Endothelial cell of umbilical vein (primary cell): ENCODE measurements around the gene TMEM234. TPM values are rescaled to one million over a fixed set of nuclear protein-coding genes. Genes with fewer than 3 reads are reported as not detected.

ENCODE experiments used
- BruUV-seq: library from RNA; stranded (reverse); fragments of 400-500 nt; replicated peaks from 2 replicates; lab custom pipeline; 2021; lab: Mats Ljungman, UMichigan
- CTCF ChIA-PET: fragments of 300-600, 350-600 bp; sonication (Branson Sonifier 250); formaldehyde crosslinking; loops from one replicate; lab custom pipeline; 2021; ENCODE audit warnings: antibody characterized with exemption, inconsistent platforms; lab: Charles Lee
- POLR2A ChIA-PET: fragments of 300-600, 350-600 bp; sonication (Branson Sonifier 250); formaldehyde crosslinking; loops from one replicate; lab custom pipeline; 2021; ENCODE audit warnings: antibody characterized with exemption, inconsistent platforms; lab: Charles Lee
- DNase-seq: peaks from one replicate; pipeline ENCODE4 v3.0.0-alpha.2; 2011; ENCODE audit warnings: low read depth, low spot score
- FAIRE-seq: peaks from 2 replicates; lab custom pipeline; 2011; peaks lifted over from hg19 to GRCh38; lab: Jason Lieb, UNC
- H2AFZ ChIP-seq: 2 replicates; pipeline ENCODE4 v1.6.0; 2012; ENCODE audit warnings: low read depth, low read length, control low read depth, inconsistent platforms
- H3K27ac ChIP-seq: 2 replicates; pipeline ENCODE4 v1.5.1; 2011; ENCODE audit warnings: low read depth, mild to moderate bottlenecking, control low read depth, low read length, moderate library complexity; ENCODE audit not compliant: insufficient read depth
- H3K27me3 ChIP-seq, 2 experiments: 2 replicates each; pipeline versions ENCODE4 v1.6.0 to v1.6.1; 2011; ENCODE audit warnings: low read length in 2 of 2, mixed read lengths in 1 of 2; ENCODE audit not compliant: control insufficient read depth in 2 of 2, insufficient read depth in 2 of 2
- H3K36me3 ChIP-seq, 2 experiments: 2 replicates in 1 of 2; 3 replicates in 1 of 2; pipeline ENCODE4 v1.5.1; 2011; ENCODE audit warnings: low read length in 2 of 2, mild to moderate bottlenecking in 1 of 2, moderate library complexity in 1 of 2; ENCODE audit not compliant: control insufficient read depth in 2 of 2, insufficient read depth in 2 of 2; ENCODE audit errors: extremely low read depth in 1 of 2
- H3K4me1 ChIP-seq: 3 replicates; pipeline ENCODE4 v1.5.1; 2011; ENCODE audit warnings: mild to moderate bottlenecking, low read length; ENCODE audit not compliant: control insufficient read depth, insufficient read depth; ENCODE audit errors: extremely low read depth
- H3K4me2 ChIP-seq: 2 replicates; pipeline ENCODE4 v1.6.1; 2011; ENCODE audit warnings: low read length, control low read depth, mixed read lengths; ENCODE audit not compliant: insufficient read depth
- H3K4me3 ChIP-seq, 3 experiments: fragments of 200-600 bp in 1 of 3; sonication (generic), shearing (Covaris generic) in 1 of 3; replicated peaks in 1 of 3; 2 replicates each; pipeline ENCODE4 v1.5.1; 2011 to 2016; ENCODE audit warnings: control low read depth in 3 of 3, low read length in 3 of 3, mild to moderate bottlenecking in 2 of 3, inconsistent platforms in 1 of 3, low read depth in 1 of 3, moderate library complexity in 1 of 3; ENCODE audit not compliant: insufficient read depth in 1 of 3
- H3K79me2 ChIP-seq: 2 replicates; pipeline ENCODE4 v1.6.0; 2012; ENCODE audit warnings: low read length, inconsistent platforms; ENCODE audit not compliant: control insufficient read depth, insufficient read depth
- H3K9ac ChIP-seq: replicated peaks from 2 replicates; pipeline ENCODE3; 2011; ENCODE audit warnings: low read length, control low read depth; ENCODE audit not compliant: insufficient read depth; ENCODE audit errors: extremely low read depth
- H3K9me1 ChIP-seq: replicated peaks from 3 replicates; pipeline ENCODE4 v1.6.0; 2011; ENCODE audit warnings: mild to moderate bottlenecking, low read length; ENCODE audit not compliant: control insufficient read depth, insufficient read depth; ENCODE audit errors: extremely low read depth
- H3K9me3 ChIP-seq: replicated peaks from 2 replicates; pipeline ENCODE4 v1.5.1; 2012; ENCODE audit warnings: low read length, inconsistent platforms; ENCODE audit not compliant: control insufficient read depth, insufficient read depth
- H4K20me1 ChIP-seq: replicated peaks from 2 replicates; pipeline ENCODE3; 2011; ENCODE audit warnings: mild to moderate bottlenecking, low read length; ENCODE audit not compliant: control insufficient read depth, insufficient read depth; ENCODE audit errors: extremely low read depth
- CTCF ChIP-seq, 2 donors: IDR thresholded peaks; 1 replicate in 1 of 2; 2 replicates in 1 of 2; pipeline ENCODE4 v1.5.1; 2011; ENCODE audit warnings: low read length in 2 of 2, mild to moderate bottlenecking in 2 of 2, moderate library complexity in 2 of 2, control low read depth in 1 of 2, inconsistent platforms in 1 of 2, low read depth in 1 of 2; ENCODE audit not compliant: insufficient read depth in 1 of 2; ENCODE audit errors: extremely low read depth in 1 of 2
- EZH2 ChIP-seq: IDR thresholded peaks from 2 replicates; pipeline ENCODE4 v1.6.1; 2012; ENCODE audit warnings: borderline replicate concordance, low read depth, mild to moderate bottlenecking, moderate library complexity, low read length, inconsistent platforms; ENCODE audit not compliant: severe bottlenecking
- FOS ChIP-seq: IDR thresholded peaks from 2 replicates; pipeline ENCODE4 v1.6.1; 2011; ENCODE audit warnings: mild to moderate bottlenecking, low read length, moderate library complexity, borderline replicate concordance; ENCODE audit not compliant: insufficient read depth
- GATA2 ChIP-seq: IDR thresholded peaks from 2 replicates; pipeline ENCODE4 v1.7.0; 2011; ENCODE audit warnings: low read depth, mild to moderate bottlenecking, moderate library complexity, mixed read lengths, low read length; ENCODE audit not compliant: insufficient read length, insufficient read depth
- JUN ChIP-seq: IDR thresholded peaks from 2 replicates; pipeline ENCODE4 v1.6.1; 2011; ENCODE audit warnings: borderline replicate concordance, low read depth; ENCODE audit not compliant: insufficient read length, insufficient read depth
- MAX ChIP-seq: IDR thresholded peaks from 2 replicates; pipeline ENCODE4 v1.6.1; 2011; ENCODE audit not compliant: insufficient read depth, insufficient read length
- MYC ChIP-seq: IDR thresholded peaks from one replicate; pipeline ENCODE4 v1.6.1; 2011; ENCODE audit warnings: mild to moderate bottlenecking, low read depth, low read length
- POLR2A ChIP-seq: IDR thresholded peaks from 2 replicates; pipeline ENCODE4 v1.6.1; 2012; ENCODE audit warnings: low read depth, mild to moderate bottlenecking, control low read depth, low read length
- POLR2AphosphoS5 ChIP-seq: IDR thresholded peaks from 2 replicates; pipeline ENCODE4 v1.6.1; 2012; ENCODE audit warnings: low read depth, mild to moderate bottlenecking, control low read depth, low read length, moderate library complexity; ENCODE audit not compliant: insufficient read depth
- dilution Hi-C: fragments of 300-500 bp; cut with MboI; formaldehyde crosslinking; loops from one replicate; pipeline ENCODE4 v1.15.0; 2019; ENCODE audit warnings: low sequenced_read_pairs; ENCODE audit not compliant: extremely low pct_ligation_motif_present
- intact Hi-C: fragments of 100-400 bp; cut with micrococcal nuclease; formaldehyde crosslinking; loops from one replicate; pipeline ENCODE4 v1.10.0; 2022
- polyA plus RNA-seq, 4 experiments: library from polyadenylated mRNA; depleted of rRNA in 3 of 4; stranded (reverse) in 3 of 4; unstranded in 1 of 4; fragments of >200 nt; gene quantifications; 2 replicates each; pipeline versions ENCODE4 v1.2.1 to v1.2.3, GENCODE V29; 2011 to 2012; ENCODE audit warnings: missing spikeins in 1 of 4
- small RNA-seq: library from RNA; depleted of rRNA; stranded (forward); fragments of <200 nt; gene quantifications from one replicate; pipeline ENCODE3, GENCODE V24; 2012; ENCODE audit warnings: low replicate concordance, low read depth; ENCODE audit not compliant: insufficient read depth, insufficient read length
- total RNA-seq: library from RNA; stranded (reverse); gene quantifications from 2 replicates; pipeline ENCODE4 v1.2.3, GENCODE V29; 2021

Gene TMEM234
- total and polyA plus RNA-seq, 2 donors (not counting 3 experiments of a cell fraction or from before 2014, with no cell fraction given) = 20.7 to 21.3 TPM

DNA sequence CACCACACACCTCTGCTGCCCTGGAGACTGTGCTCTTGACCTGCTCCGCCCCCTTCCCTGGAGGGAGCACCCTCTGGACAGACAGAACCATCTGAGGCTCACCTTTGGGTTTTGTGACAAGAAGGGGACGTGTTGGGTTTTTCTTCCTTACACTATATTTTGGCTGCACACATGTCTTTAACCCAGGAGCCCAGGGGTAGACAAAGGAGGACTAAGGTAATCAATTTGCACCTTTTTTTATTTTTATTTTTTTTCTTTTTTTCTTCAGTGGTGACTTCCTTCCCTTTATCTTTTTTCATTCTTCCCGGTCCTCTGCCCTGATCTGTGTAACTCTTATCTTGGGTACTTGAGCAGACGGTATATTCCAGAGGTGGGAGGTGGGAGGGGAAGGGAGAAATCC is 51.2 kb downstream of the TMEM234 start:
- intact Hi-C loops (no loop called here), dilution Hi-C loops (no loop called here)
- Histone ChIP-seq H3K4me3 (no peak overlapping the region), H3K4me2 (no peak overlapping the region), H3K27me3 (no peaks in the 10 kb centered on the region), H3K9me1 (no peaks in the 10 kb centered on the region), H3K79me2 (no peaks in the 10 kb centered on the region), H3K27ac (no peak overlapping the region), H4K20me1 (no peaks in the 10 kb centered on the region), H3K9me3 (no peaks in the 10 kb centered on the region), H3K9ac (no peak overlapping the region), H3K4me1 (peaks cover 12% of the 10 kb centered on the region), H3K36me3 (peaks cover 25 to 26% of the 10 kb centered on the region in 2 experiments), H2AFZ (no peak overlapping the region)
- TF ChIP-seq POLR2AphosphoS5 (no peak), FOS (no peak), EZH2 (no peak), GATA2 (no peak), MAX (no peak), MYC (no peak), POLR2A (no peak), CTCF (IDR thresholded peaks at IDR 0.05; ENCODE audit: extremely low read depth in 1 of 2, insufficient read depth in 1 of 2, low read depth in 1 of 2, low read length in 2 of 2) (no peak), JUN (no peak)
- DNase-seq = no peak
- ChIA-PET CTCF (no interaction called here), POLR2A (no interaction called here)
- no TSS peak for BruUV-seq
- no peak for FAIRE-seq

Small RNA genes lying within 50 kb of the gene (small RNA-seq; reads per million reads assigned to genes)
- gene RF00017 = not detected

Other genes starting within 250 kb of the TMEM234 start
- gene KHDRBS1, start 208.5 kb downstream of the TMEM234 start, total RNA-seq = 185 and 194 TPM in 2 replicates
- gene KHDRBS1, start 208.5 kb downstream of the TMEM234 start, polyA plus RNA-seq = 26.3 and 43.4 TPM in 2 replicates
- gene TMEM39B, start 149.4 kb downstream of the TMEM234 start, total RNA-seq = 43.7 and 47.3 TPM in 2 replicates
- 64.3 and 78.1 TPM in 2 replicates for gene TMEM39B, start 149.4 kb downstream of the TMEM234 start, polyA plus RNA-seq
- gene KPNA6, start 114.3 kb downstream of the TMEM234 start, total RNA-seq = 83.4 and 85.6 TPM in 2 replicates
- 18.1 and 22.1 TPM in 2 replicates for gene KPNA6, start 114.3 kb downstream of the TMEM234 start, polyA plus RNA-seq
- gene TXLNA, start 42.7 kb downstream of the TMEM234 start, total RNA-seq = 64.3 and 69.4 TPM in 2 replicates
- gene TXLNA, start 42.7 kb downstream of the TMEM234 start, polyA plus RNA-seq = 41.8 and 44.6 TPM in 2 replicates
- 12.0 and 15.3 TPM in 2 replicates for gene CCDC28B, start 21.8 kb downstream of the TMEM234 start, total RNA-seq
- gene CCDC28B, start 21.8 kb downstream of the TMEM234 start, polyA plus RNA-seq = 14.8 and 19.1 TPM in 2 replicates
- 1.8 and 2.2 TPM in 2 replicates for gene IQCC, start 16.7 kb downstream of the TMEM234 start, total RNA-seq
- 1.1 and 1.3 TPM in 2 replicates for gene IQCC, start 16.7 kb downstream of the TMEM234 start, polyA plus RNA-seq
- not detected in 2 replicates for gene DCDC2B, start 13.3 kb downstream of the TMEM234 start, total RNA-seq
- not detected in 2 replicates for gene DCDC2B, start 13.3 kb downstream of the TMEM234 start, polyA plus RNA-seq
- gene EIF3I, start 54 bp upstream of the TMEM234 start, total RNA-seq = 186 and 203 TPM in 2 replicates
- 301 and 331 TPM in 2 replicates for gene EIF3I, start 54 bp upstream of the TMEM234 start, polyA plus RNA-seq
- 2.0 and 5.6 TPM in 2 replicates for gene FAM167B, start 24.9 kb upstream of the TMEM234 start, total RNA-seq
- 2.1 and 2.3 TPM in 2 replicates for gene FAM167B, start 24.9 kb upstream of the TMEM234 start, polyA plus RNA-seq
- not detected in 2 replicates for gene LCK, start 28.9 kb upstream of the TMEM234 start, total RNA-seq
- gene LCK, start 28.9 kb upstream of the TMEM234 start, polyA plus RNA-seq = 0.06 and 0.08 TPM in 2 replicates
- gene HDAC1, start 69.7 kb upstream of the TMEM234 start, total RNA-seq = 111 and 138 TPM in 2 replicates
- gene HDAC1, start 69.7 kb upstream of the TMEM234 start, polyA plus RNA-seq = 109 and 141 TPM in 2 replicates
- 249 and 265 TPM in 2 replicates for gene MARCKSL1, start 113.9 kb upstream of the TMEM234 start, total RNA-seq
- 311 and 318 TPM in 2 replicates for gene MARCKSL1, start 113.9 kb upstream of the TMEM234 start, polyA plus RNA-seq
- 8.6 and 11.6 TPM in 2 replicates for gene FAM229A, start 140.1 kb upstream of the TMEM234 start, total RNA-seq
- gene FAM229A, start 140.1 kb upstream of the TMEM234 start, polyA plus RNA-seq = 8.9 and 9.9 TPM in 2 replicates
- 0.42 and 1.1 TPM in 2 replicates for gene TSSK3, start 140.2 kb upstream of the TMEM234 start, total RNA-seq
- gene TSSK3, start 140.2 kb upstream of the TMEM234 start, polyA plus RNA-seq = 0.48 and 0.65 TPM in 2 replicates
- gene BSDC1, start 172.1 kb upstream of the TMEM234 start, total RNA-seq = 64.6 and 64.8 TPM in 2 replicates
- gene BSDC1, start 172.1 kb upstream of the TMEM234 start, polyA plus RNA-seq = 40.7 and 44.3 TPM in 2 replicates
- gene ZBTB8B, start 242.7 kb upstream of the TMEM234 start, total RNA-seq = 0.02 TPM in 1 of 2 replicates, not detected in the other
- gene ZBTB8B, start 242.7 kb upstream of the TMEM234 start, polyA plus RNA-seq = 0.01 TPM in 1 of 2 replicates, not detected in the other